ENCODE measurements around the gene CMTM8.

The CMTM8 gene

DNA sequence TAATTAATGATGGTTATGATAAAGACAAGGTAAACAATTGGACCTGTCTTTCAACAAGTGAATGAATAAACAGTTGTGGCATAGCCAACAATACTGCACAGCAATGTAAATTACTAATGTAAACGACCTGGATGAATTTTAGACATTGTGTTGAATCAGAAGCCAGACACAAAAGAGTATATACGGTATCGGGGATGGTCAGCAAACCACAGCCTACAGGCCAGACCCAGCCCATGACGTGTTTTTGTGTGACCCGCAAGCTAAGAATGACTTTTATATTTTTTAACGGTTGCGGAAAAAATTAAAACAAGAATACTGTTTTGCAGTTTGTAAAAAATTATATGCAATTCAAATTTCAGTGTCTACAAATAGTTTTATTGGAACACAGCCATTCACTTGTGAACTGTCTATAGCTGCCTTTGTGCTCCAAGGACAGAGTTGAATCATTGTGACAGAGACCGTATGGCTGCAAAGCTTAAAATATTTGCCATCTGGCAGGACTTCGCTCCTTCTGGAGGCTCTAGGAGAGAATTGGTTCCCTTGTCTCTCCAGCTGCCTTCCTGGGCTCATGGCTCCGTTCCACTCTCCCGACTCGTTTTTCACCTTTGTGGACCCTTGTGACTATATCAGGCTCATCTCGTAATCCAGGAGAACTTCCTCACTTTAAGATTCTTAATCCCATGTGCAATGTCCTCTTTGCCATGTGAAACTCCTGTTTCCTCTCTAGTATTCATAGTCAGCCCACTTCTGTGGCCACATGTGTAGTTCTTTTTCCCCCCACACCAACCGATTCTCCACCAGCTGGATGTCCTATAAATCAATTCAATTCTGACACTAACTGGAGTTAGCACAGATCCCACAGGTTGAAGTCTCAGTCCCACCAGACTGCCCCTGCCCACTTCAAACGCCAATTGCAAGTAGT lies 72.7 kb downstream of the CMTM8 start:
- no peak overlapping the region for H3K4me3 ChIP-seq (ENCODE audit: low read depth, low read length)
- TF ChIP-seq, protein P1, sequence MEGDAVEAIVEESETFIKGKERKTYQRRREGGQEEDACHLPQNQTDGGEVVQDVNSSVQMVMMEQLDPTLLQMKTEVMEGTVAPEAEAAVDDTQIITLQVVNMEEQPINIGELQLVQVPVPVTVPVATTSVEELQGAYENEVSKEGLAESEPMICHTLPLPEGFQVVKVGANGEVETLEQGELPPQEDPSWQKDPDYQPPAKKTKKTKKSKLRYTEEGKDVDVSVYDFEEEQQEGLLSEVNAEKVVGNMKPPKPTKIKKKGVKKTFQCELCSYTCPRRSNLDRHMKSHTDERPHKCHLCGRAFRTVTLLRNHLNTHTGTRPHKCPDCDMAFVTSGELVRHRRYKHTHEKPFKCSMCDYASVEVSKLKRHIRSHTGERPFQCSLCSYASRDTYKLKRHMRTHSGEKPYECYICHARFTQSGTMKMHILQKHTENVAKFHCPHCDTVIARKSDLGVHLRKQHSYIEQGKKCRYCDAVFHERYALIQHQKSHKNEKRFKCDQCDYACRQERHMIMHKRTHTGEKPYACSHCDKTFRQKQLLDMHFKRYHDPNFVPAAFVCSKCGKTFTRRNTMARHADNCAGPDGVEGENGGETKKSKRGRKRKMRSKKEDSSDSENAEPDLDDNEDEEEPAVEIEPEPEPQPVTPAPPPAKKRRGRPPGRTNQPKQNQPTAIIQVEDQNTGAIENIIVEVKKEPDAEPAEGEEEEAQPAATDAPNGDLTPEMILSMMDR (IDR thresholded peaks at IDR 0.05; ENCODE audit: borderline replicate concordance, insufficient read depth, low read depth, low read length): no peak

DNA sequence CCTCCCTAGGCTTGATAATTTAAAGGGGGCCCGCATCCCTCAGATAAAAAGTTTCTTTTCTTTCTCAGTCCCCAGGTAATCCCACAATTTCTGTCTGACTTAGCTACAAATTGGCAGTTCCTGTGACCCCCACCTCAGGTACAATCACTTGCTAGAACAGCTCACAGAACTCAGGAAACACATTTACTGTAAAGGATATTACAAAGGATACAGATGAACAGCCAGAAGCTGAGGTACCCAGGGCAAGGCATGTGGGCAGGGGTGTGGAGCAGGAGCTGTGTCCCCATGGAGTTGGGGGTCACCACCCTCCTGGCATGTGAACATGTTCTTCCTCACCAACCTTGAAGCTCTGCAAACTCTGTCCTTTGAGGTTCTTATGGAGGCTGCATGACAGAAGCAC lies 73.8 kb downstream of the CMTM8 start:
- no peak overlapping the region for H3K4me3 ChIP-seq (ENCODE audit: low read depth, low read length)
- TF ChIP-seq, protein P1 (IDR thresholded peaks at IDR 0.05; ENCODE audit: borderline replicate concordance, insufficient read depth, low read depth, low read length): no peak

DNA sequence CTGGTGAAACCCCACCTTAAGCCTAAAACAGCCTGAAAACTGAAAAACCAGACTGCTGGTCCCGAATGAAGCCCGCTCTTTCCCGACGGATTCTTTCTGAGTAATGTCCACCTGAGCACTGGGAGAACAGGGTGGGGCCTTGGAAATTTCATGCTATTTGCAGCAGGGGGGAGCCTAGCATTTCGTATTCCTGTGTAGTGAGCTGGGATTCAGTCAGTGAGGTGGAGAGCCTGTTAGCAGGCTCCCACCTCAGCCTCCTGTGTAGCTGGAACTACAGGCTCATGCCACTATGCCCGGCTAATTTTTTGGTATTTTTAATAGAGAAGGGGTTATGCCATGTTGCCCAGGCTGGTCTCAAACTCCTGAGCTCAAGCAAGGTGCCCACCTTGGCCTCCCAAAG lies 74.7 kb downstream of the CMTM8 start:
- no peak overlapping the region for H3K4me3 ChIP-seq (ENCODE audit: low read depth, low read length)
- TF ChIP-seq, protein P1 (IDR thresholded peaks at IDR 0.05; ENCODE audit: borderline replicate concordance, insufficient read depth, low read depth, low read length): no peak

DNA sequence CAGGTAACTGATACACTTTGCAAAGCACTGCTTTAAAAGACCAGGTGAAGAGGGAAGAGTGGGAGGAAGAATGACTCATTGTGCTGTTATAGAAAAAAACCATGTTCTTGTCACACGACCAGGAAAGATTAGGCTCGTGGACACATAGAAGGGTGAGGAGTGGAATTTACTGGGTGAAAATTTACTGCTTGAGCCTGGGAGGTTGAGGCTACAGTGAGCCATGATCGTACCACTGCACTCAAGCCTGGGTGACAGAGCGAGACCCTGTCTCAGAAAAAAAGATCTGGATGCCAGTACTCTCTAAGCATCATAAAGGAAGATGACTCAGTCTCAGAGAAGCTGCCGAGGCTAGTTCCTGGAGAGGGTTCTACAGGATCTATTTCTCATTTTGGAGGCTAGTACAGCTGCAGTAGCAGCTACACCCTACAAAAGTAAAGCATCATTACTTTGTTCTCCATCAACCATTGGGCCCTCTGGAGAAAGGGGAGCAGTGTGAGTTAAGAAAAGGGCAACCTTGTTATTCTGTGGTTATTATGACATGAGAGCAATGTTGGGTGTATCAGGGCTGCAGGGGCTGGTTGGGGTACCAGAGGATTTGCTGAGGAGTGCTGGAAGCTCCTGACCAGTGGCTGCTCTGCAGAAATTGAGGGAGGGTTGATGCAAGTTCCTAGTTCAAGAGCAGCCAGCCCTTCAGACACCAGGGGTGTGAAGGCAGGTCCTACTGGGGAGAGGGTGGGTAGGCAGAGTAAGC lies 75.4 kb downstream of the CMTM8 start:
- TF ChIP-seq, protein P1 (IDR thresholded peaks at IDR 0.05; ENCODE audit: borderline replicate concordance, insufficient read depth, low read depth, low read length): no peak
- no peak overlapping the region for H3K4me3 ChIP-seq (ENCODE audit: low read depth, low read length)

DNA sequence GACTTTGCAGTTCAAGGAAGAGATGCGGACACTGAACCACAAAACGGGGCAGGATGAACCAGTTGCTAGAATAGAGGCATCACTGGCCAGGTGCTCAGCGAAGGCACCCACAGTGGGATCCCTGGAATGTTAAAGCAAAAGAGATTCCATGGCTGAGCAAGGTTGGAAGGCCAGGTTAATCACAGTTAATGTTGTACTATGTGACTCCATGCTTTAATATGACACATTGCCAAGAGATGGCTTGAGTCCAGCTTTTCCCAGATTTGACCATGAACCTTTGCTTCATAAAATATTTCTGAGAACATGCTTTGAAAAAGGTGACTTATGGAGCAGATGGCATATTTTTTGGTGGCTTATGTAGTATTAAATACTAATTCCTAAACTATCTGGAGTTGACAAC lies 77.0 kb downstream of the CMTM8 start:
- TF ChIP-seq, protein P1 (IDR thresholded peaks at IDR 0.05; ENCODE audit: borderline replicate concordance, insufficient read depth, low read depth, low read length): no peak
- no peak overlapping the region for H3K4me3 ChIP-seq (ENCODE audit: low read depth, low read length)

DNA sequence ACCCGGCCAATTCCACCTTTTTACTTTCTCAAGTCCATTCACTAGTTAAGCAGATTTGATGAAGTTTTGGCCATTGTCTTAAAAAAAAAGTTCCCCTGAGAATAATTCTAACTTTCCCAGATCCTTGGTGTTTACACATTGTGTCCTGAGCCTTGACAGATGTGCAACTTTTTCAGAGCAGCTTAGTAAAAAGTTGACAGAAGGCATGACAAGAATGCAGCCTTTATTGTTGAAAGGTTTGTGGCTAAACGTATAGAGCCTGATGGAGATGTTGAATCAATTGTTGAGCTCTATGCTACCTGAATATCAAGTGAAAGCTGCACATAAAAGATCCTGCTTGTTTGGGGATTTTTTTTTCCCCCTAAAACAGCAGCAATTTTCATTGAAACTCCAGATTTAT lies 77.8 kb downstream of the CMTM8 start:
- TF ChIP-seq, protein P1 (IDR thresholded peaks at IDR 0.05; ENCODE audit: borderline replicate concordance, insufficient read depth, low read depth, low read length): no peak

More for the DNA sequence above, 77.8 kb downstream of the CMTM8 start:
- H3K4me3 ChIP-seq (ENCODE audit: low read depth, low read length): no peak overlapping the region

All from GM12875 (cell line).